Sigmoid colon (tissue), 7 donors: ENCODE results near the gene SYNPO. TPM values are rescaled to one million over a fixed set of nuclear protein-coding genes. Genes with fewer than 3 reads are reported as not detected.

Experiments used
- DNase-seq: peaks from one replicate; pipeline ENCODE4 v3.0.0-alpha.2; 2019
- H3K27ac ChIP-seq, 4 donors: fragments of 200-600 bp; sonication (generic); one replicate each; pipeline ENCODE4 v1.5.1; 2016 to 2019; ENCODE audit warnings: mild to moderate bottlenecking in 1 of 4
- H3K27me3 ChIP-seq, 3 donors: fragments of 200-600 bp; sonication (generic); one replicate each; pipeline ENCODE4 v1.5.1; 2019; ENCODE audit warnings: mild to moderate bottlenecking in 1 of 3
- H3K36me3 ChIP-seq, 4 donors: fragments of 200-600 bp; sonication (generic); one replicate each; pipeline ENCODE4 v1.5.1; 2016 to 2019
- H3K4me1 ChIP-seq, 4 donors: fragments of 200-600 bp; sonication (generic); one replicate each; pipeline ENCODE4 v1.5.1; 2017 to 2019
- H3K4me3 ChIP-seq, 4 donors: fragments of 200-600 bp; sonication (generic); one replicate each; pipeline ENCODE4 v1.5.1; 2017 to 2019; ENCODE audit warnings: mild to moderate bottlenecking in 2 of 4, moderate library complexity in 1 of 4
- H3K9me3 ChIP-seq, 4 donors: fragments of 200-600 bp in 3 of 4; sonication (generic) in 3 of 4; one replicate each; pipeline versions ENCODE4 v1.5.1 to v1.6.1; 2013 to 2019
- EP300 ChIP-seq, 4 donors: sonication (generic); formaldehyde crosslinking; IDR thresholded peaks; one replicate each; pipeline ENCODE4 v1.6.1; 2017; ENCODE audit warnings: antibody characterized with exemption in 4 of 4
- POLR2A ChIP-seq, 2 donors: fragments of 450-650 bp; IDR thresholded peaks; one replicate each; pipeline ENCODE4 v1.6.1; 2016; ENCODE audit warnings: antibody characterized with exemption in 2 of 2, mild to moderate bottlenecking in 2 of 2, moderate library complexity in 2 of 2
- POLR2AphosphoS5 ChIP-seq, 4 donors: sonication (generic); formaldehyde crosslinking; IDR thresholded peaks; one replicate each; pipeline ENCODE4 v1.6.1; 2017; ENCODE audit warnings: antibody characterized with exemption in 4 of 4
- WGBS, 2 donors: extraction: QIAGEN DNeasy Blood & Tissue Kit; methylation state at CpG; one replicate each; pipeline ENCODE4 v1.1.7; 2013; 5-methylcytosine and 5-hydroxymethylcytosine counted together
- intact Hi-C: fragments of 100-400 bp; cut with DNase I; formaldehyde crosslinking; loops from one replicate; pipeline ENCODE4 v1.15.1; 2023
- polyA plus RNA-seq, 3 donors: library from polyadenylated mRNA; stranded (reverse); fragments of 200-250 nt; gene quantifications; one replicate each; pipeline ENCODE4 v1.2.3, GENCODE V29; 2013
- total RNA-seq, 4 donors: library from RNA; depleted of rRNA; stranded (reverse); fragments of >200 nt; gene quantifications; one replicate each; pipeline ENCODE4 v1.1.0, GENCODE V29; 2016
- TF ChIP-seq, protein P1 (sequence below), 4 experiments: fragments of 450-650 bp in 3 of 4; fragments of 200-600 bp in 1 of 4; IDR thresholded peaks; one replicate each; pipeline ENCODE4 v1.5.1; 2016 to 2019; ENCODE audit warnings: antibody characterized with exemption in 4 of 4, mild to moderate bottlenecking in 3 of 4, moderate library complexity in 2 of 4
- donor health status: healthy with polysubstance abuse.
- donor health status: Bipolar disorder and iron deficiency.
- donor health status: healthy.

SYNPO gene
- total and polyA plus RNA-seq, 7 donors, result 7.1 to 30.1 (median 18.6) TPM

DNA sequence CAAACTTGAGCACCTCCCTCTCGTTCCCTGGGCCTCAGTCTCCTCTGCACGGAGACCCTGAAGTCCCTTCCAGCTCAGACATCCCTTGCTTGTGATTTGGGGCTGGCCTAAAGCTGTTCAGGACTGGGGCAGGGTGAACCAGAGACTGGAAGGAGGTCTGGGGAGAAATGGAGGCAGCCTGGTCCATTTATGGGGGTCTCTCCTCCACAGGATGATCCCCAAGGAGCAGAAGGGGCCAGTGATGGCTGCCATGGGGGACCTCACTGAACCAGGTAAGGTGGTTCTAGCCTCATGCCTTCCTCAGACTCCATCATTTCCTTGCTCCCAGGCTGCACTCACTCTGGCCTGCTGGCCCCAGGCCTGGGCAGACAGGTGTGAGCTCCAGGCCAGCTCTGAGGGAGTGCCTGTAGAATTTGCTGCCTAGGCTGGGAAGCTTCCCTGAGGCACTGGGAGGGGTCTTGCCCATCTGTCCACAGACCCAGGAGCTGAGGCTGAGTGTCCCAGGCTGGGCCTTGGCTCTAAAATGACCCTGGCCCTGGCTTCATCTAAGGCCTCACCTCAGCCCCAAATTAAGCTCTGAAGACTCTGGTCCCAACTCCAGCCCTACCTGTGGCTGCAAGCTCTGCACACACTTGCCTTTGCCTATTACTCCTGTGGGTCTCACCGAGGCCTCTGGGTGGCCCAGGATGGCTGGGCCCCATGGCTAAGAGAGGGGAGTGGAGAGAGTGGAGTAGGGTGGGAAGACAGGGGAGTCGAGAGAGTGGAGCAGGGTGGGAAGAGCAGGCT lies 22.5 kb downstream of the SYNPO start:
- intact Hi-C loops, result no loop called here
- H3K4me3 ChIP-seq, result no peak overlapping the region
- H3K9me3 ChIP-seq, result no peaks in the 10 kb centered on the region
- no peaks in the 10 kb centered on the region for H3K27me3 ChIP-seq
- DNase-seq, result no peak
- H3K27ac ChIP-seq, result no peak overlapping the region
- H3K36me3 ChIP-seq, result no peaks in the 10 kb centered on the region
- 85 to 88% methylated on average over 4 of the region's 4 CpGs for WGBS, 2 donors
- H3K4me1 ChIP-seq, result peaks cover 0 to 2% (median under 1%) of the 10 kb centered on the region in 4 donors
- TF ChIP-seq, protein P1, sequence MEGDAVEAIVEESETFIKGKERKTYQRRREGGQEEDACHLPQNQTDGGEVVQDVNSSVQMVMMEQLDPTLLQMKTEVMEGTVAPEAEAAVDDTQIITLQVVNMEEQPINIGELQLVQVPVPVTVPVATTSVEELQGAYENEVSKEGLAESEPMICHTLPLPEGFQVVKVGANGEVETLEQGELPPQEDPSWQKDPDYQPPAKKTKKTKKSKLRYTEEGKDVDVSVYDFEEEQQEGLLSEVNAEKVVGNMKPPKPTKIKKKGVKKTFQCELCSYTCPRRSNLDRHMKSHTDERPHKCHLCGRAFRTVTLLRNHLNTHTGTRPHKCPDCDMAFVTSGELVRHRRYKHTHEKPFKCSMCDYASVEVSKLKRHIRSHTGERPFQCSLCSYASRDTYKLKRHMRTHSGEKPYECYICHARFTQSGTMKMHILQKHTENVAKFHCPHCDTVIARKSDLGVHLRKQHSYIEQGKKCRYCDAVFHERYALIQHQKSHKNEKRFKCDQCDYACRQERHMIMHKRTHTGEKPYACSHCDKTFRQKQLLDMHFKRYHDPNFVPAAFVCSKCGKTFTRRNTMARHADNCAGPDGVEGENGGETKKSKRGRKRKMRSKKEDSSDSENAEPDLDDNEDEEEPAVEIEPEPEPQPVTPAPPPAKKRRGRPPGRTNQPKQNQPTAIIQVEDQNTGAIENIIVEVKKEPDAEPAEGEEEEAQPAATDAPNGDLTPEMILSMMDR (IDR thresholded peaks at IDR 0.05), result no peak
- TF ChIP-seq EP300 (IDR thresholded peaks at IDR 0.05) (no peak), POLR2AphosphoS5 (IDR thresholded peaks at IDR 0.05) (no peak), POLR2A (IDR thresholded peaks at IDR 0.05) (no peak)

DNA sequence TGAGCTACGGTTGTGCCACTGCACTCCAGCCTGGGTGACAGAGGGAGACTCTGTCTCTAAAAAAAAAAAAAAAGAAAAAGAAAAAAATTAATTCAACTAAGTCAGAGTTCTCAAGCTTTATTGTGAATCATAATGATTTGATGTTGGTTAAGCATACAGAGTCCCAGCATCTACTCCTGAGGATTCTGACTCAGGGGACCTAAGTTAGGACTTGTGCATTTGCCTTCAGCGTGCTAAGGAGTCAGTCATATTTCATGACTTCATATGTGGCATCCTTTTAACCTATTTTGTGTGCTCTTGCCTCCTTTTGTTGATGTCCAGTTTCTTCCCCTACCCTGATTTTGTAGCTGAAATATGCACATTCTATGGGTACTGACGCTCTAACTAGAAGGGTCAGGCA lies 23.5 kb downstream of the SYNPO start:
- Histone ChIP-seq H3K4me1 (no peaks in the 10 kb centered on the region), H3K9me3 (no peaks in the 10 kb centered on the region), H3K4me3 (no peak overlapping the region), H3K27me3 (no peaks in the 10 kb centered on the region), H3K27ac (no peak overlapping the region), H3K36me3 (no peaks in the 10 kb centered on the region)
- intact Hi-C loops, result no loop called here
- TF ChIP-seq EP300 (IDR thresholded peaks at IDR 0.05) (no peak), POLR2A (IDR thresholded peaks at IDR 0.05) (no peak), POLR2AphosphoS5 (IDR thresholded peaks at IDR 0.05) (no peak)
- TF ChIP-seq, protein P1 (IDR thresholded peaks at IDR 0.05), result no peak
- 88 to 94% methylated on average over 3 of the region's 3 CpGs for WGBS, 2 donors
- no peak for DNase-seq

DNA sequence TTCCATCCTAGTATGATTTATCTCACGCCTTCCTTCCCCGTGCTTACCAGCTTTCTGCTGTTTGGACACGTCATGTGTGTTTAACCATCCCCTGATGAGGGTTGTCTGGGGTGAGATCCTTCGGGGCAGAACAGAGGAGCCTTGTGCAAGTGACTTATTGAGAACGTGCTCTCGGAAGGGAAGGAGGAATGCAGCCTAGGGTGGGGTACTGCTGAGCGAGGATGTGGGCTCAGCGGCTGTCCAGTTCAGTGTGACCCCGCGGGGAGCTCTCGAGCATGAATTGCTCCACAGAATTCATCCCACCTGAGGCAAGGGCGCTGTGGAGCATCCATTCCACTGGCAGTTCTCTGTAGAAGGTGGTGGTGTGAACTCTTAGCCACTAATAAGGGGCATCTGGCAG lies 24.6 kb downstream of the SYNPO start:
- Histone ChIP-seq H3K4me3 (no peak overlapping the region), H3K27me3 (peaks cover 0 to 4% (median 0%) of the 10 kb centered on the region in 3 donors), H3K27ac (no peak overlapping the region), H3K4me1 (no peaks in the 10 kb centered on the region), H3K36me3 (no peaks in the 10 kb centered on the region), H3K9me3 (no peaks in the 10 kb centered on the region)
- TF ChIP-seq POLR2A (IDR thresholded peaks at IDR 0.05) (no peak), EP300 (IDR thresholded peaks at IDR 0.05) (no peak), POLR2AphosphoS5 (IDR thresholded peaks at IDR 0.05) (no peak)
- TF ChIP-seq, protein P1 (IDR thresholded peaks at IDR 0.05), result no peak
- intact Hi-C loops, result no loop called here
- WGBS, 2 donors, result 39 to 66% methylated on average over 12 of the region's 12 CpGs
- DNase-seq, result no peak

DNA sequence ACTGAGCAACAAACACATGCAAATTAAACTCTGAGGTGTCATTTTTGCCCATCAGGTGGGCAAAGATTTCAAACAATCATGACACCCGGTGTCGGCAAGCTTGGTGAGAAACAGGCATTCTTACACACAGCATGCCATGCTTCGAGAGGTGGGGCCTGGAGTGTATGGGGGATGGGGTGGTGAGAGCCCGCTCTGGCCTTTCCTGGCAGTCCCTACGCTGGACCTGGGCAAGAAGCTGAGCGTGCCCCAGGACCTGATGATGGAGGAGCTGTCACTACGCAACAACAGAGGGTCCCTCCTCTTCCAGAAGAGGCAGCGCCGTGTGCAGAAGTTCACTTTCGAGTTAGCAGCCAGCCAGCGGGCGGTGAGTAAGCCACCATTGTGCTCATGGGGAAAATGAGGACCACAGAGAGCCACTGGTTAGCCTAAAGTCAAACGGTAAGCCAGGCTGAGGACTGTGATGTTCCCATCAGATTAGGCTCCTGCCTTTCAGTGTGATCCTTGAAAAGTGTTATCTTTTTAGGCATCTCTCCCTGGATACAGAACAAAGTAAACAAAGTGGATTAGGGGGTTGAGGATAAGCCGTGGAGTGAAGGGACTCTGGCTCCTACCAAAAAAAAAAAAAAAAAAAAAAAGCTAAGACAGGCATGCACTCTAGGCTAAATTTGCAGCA lies 30.0 kb downstream of the SYNPO start:
- no peak overlapping the region for H3K4me3 ChIP-seq
- H3K27ac ChIP-seq, result no peak overlapping the region
- TF ChIP-seq POLR2A (IDR thresholded peaks at IDR 0.05) (no peak), EP300 (IDR thresholded peaks at IDR 0.05) (no peak)
- DNase-seq, result no peak
- no peaks in the 10 kb centered on the region for H3K36me3 ChIP-seq
- peaks cover 0 to 35% (median 10%) of the 10 kb centered on the region in 3 donors for H3K27me3 ChIP-seq
- no peaks in the 10 kb centered on the region for H3K9me3 ChIP-seq
- intact Hi-C loops, result no loop called here
- peaks cover 0 to 21% (median 20%) of the 10 kb centered on the region in 4 donors for H3K4me1 ChIP-seq
- WGBS, 2 donors, result 82 to 90% methylated on average over 14 of the region's 14 CpGs

DNA sequence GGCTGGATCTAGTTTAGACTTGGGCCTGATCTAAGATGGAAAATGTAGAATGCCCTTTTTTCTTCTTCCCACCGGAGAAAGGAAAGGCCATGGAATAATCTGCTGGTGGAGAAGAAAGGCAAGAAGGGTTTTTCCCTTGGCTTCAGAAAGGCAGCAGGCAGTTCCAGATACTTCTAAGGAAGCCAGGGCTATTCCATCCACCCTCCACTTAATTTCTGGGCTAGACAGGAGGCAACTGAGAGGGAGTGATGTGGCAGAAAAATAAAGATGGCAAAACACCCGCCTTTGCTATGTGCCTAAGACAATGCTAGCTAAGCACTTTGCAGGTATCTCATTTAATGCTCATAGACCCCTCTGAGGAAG lies 30.5 kb downstream of the SYNPO start:
- Histone ChIP-seq H3K4me1 (peaks cover 0 to 21% (median 20%) of the 10 kb centered on the region in 4 donors), H3K36me3 (no peaks in the 10 kb centered on the region), H3K4me3 (no peak overlapping the region), H3K27ac (no peak overlapping the region), H3K27me3 (peaks cover 0 to 35% (median 10%) of the 10 kb centered on the region in 3 donors), H3K9me3 (no peaks in the 10 kb centered on the region)
- no peak for TF ChIP-seq POLR2AphosphoS5 (IDR thresholded peaks at IDR 0.05)
- TF ChIP-seq, protein P1 (IDR thresholded peaks at IDR 0.05), result no peak
- no peak for TF ChIP-seq EP300 (IDR thresholded peaks at IDR 0.05)
- TF ChIP-seq POLR2A (IDR thresholded peaks at IDR 0.05), result no peak
- intact Hi-C loops, result no loop called here
- DNase-seq, result no peak
- WGBS, 2 donors, result 43 to 65% methylated on average over 2 of the region's 2 CpGs
